COLO668 (cell line): ENCODE results near the gene NPIPB8.
A peak's percentile ranks its signal among the peaks of the same experiment; 100 is the strongest.
"Not testable (repeated sequence)": the region's sequence is repeated elsewhere in the genome, so short reads cannot be mapped to it uniquely, and the experiment has no call there.

Experiments used
- DNase-seq: peaks from one replicate; lab custom pipeline; 2025; ENCODE audit not compliant: unreplicated experiment; lab: John Stamatoyannopoulos, UW

Gene NPIPB8

DNA sequence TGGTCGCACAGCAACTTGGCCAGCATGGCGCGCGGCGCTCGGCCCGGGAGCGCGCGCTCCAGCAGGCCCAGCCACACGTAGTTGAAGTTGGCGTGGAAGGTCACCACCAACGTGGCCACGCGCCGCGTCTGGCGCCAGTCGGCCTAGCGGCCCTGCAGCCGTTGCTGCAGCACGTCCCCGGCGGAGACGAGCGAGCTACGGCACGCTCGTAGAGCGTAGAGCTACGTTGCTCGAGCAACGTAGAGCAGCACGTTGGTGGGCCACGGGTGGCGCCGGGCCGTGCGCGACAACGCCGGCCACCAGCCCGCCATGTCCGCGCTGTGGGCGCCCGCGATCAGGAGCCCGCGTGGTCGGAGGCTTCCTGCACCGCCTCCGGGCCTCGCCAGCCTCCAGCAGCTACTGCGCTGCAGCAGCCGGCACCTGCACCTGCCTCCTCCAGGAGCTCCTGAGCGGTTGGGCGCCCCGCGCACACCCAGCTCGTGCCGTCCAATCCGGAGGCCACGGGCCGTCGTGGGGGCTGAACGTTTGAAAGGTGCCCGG, 14.6 kb upstream of the NPIPB8 start:
- peak; percentile 62 for DNase-seq

DNA sequence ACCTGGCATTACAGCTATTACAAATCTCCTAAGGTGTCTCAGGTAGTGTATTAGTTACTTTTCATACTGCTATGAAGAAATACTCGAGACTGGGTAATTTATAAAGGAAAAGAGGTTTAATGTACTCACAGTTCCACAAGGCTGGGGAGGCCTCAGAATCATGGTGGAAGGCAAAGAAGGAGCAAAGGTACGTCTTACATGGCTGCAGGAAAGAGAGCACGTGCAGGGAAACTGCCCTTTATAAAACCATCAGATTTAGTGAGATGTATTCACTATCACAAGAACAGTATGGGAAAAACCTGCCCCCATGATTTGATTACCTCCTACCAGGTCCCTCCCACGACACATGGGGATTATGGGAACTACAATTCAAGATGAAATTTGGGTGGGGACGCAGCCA, 7.0 kb upstream of the NPIPB8 start:
- DNase-seq: not testable (repeated sequence)

DNA sequence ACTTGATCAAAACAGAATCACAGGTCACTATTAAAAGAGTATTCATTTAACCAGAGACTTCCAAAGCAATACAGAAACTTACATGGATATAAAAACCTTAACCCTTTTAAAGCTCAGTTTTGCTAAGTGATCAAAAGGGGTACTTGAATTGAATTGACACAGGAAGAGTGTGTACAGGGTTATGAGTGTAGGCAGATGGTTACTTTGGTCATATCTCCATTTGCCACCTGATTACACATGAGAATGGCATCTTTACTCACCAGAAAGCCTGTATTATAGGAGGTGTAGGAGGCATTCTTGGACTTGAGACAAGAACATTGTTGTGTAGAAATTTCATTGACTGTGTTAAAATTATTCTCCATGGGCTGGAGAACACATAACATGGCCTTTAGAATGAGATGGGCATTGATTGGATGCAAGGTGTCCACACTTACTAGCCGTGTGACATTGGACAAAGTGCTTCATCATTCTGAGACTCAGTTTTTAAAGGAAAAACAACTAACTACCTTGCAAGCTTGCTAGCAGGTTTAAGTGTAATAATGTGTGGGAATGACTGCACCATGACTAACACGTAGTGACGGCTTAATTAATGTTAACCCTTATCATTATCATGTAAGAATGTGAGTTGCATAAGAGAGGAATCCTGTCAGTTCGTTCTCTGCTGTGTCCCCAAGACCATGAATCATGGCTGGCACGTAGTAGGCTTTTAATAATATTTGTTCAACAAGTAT, 1.6 kb upstream of the NPIPB8 start:
- DNase-seq: not testable (repeated sequence)

DNA sequence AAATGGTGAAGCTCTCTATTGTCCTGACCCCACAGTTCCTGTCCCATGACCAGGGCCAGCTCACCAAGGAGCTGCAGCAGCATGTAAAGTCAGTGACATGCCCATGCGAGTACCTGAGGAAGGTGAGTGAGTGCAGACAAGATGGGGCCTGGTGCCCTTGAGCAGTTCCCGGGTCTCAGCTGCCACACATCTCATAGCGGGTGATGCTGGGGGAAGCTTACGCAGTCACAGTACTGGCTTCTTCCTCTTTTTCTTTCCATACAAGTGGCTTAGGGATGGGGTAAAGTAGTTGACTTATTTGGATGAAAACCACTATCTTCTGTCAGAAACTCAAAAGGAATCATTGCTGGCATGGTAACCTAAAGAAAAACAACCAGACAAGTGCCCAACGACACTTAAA, 494 bp downstream of the NPIPB8 start:
- not testable (repeated sequence) for DNase-seq

DNA sequence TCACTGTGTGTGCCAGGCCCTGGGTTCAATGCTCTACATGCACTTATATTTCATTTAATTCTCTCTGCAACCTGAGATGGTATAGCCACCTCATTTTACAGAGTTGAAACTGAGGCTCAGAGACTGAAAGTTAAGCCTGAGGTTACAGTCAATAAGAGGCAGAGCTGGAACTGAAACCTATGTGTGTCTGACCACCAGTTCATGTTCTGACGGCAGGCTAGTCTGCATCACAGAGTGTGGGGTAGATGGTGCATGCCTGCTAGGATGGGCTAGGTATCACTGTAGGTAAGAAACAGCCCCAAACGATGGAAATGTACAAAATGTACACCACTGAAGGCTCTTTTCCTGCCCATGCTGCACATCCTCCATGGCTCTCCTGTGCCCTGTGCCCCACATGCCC, 2.1 kb downstream of the NPIPB8 start:
- not testable (repeated sequence) for DNase-seq

DNA sequence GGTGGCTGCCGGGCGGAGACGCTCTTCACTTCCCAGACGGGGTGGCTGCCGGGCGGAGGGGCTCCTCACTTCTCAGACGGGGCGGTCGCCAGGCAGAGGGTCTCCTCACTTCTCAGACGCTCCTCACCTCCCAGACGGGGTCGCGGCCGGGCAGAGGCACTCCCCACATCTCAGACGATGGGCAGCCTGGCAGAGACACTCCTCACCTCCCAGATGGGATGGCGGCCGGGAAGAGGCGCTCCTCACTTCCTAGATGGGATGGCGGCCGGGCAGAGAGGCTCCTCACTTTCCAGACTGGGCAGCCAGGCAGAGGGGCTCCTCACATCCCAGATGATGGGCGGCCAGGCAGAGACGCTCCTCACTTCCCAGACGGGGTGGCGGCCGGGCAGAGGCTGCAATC, 28.4 kb downstream of the NPIPB8 start:
- not testable (repeated sequence) for DNase-seq

DNA sequence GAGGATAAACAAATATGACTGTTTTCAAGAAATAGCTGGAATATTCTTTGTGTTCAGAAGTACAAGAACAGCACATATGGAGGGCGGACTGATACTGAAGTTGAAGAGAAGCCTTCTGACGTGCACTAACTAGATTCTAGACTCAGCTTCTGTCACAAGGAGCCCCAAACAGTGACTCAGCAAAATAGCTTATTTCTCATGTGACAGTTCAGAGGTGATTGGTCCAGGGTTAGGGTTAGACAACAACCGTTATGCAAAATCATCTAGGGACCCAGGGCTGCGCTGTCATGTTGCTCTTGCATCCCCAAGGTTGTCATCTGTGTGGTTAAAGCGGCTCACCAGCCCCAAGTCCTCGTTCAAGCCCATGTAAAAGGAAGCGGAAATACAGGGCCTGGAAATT, 29.6 kb downstream of the NPIPB8 start:
- DNase-seq: not testable (repeated sequence)

DNA sequence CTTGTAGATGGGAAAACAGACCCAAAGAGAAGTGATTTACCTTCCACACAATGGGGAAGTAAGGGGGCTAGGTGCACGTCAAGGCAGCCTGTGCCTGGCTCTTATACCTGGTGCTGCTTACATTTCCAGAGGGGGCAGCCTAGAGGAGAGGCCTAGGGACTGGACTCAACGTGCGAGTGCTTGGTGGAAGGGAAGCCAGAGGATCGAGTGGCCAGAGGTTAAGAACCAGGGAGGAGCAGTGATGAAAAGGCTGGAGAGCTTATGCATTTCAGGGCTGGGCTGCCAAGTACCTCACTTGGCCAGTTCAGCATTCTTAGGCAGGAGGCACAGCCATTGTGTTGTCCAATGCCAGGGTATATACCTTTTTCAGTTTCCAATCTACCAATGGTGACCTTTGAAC, 30.3 kb downstream of the NPIPB8 start:
- DNase-seq: not testable (repeated sequence)

DNA sequence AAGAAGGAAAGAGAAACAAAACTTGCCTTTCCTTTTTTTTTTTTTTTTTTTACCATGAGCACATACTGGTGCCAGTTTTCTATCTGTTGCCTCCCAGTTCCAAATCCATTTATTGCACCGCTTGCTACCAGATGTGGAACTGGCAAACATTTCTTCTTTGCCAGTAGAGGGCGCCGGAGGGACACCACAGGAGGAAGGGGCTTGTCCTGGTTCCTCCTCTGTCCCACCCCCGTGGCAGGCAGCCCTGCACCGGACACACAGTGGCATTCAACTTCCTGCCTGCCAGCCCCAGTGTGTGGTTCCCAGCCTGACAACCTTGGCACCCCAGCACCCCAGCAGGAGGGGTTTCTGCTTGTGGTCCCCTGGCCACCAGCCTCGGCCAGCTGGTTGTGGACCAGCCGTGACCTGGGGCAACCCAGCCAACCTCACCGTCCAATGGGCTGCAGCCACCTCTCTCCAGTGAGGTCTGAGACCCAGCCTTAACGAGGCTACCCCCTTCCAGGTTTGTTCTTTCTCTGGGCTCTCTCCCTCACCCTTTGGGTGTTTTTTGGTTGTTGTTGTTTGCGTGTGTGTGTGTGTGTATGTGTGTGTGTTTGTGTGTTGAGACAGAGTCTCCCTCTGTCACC, 50.6 kb downstream of the NPIPB8 start:
- not testable (repeated sequence) for DNase-seq

DNA sequence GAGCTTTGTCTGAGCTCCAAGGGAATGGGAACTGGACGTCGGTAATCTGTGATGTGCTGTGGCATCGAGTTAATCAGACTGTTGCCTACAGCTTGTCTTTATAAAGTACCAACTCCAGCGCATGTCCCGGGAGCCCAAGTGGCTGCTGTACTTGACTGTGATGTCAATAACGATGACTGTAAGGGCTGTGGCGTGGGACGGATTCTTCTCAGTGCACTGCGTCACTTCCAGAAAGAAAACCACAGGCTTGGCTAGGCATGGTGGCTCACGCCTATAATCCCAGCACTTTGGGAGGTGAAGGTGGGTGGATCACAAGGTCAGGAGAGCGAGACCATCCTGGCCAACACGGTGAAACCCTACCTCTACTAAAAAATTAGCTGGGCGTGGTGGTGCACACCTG, 51.6 kb downstream of the NPIPB8 start:
- not testable (repeated sequence) for DNase-seq

DNA sequence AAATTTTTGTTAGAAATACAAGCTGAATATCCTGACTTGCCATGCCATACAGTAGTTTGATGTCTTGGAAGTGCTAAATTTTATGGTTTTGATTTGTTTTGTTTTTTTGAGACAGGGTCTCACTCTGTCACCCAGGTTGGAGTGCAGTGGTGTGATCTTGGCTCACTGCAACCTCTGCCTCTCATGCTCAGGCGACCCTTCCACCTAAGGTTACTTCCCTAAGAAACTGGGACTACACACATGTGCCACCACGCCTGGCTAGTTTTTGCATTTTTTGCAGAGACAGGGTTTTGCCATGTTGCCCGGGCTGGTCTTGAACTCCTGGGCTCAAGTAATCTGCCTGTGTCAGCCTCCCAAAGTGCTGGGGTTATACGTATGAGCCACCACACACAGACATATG, 53.9 kb downstream of the NPIPB8 start:
- not testable (repeated sequence) for DNase-seq

DNA sequence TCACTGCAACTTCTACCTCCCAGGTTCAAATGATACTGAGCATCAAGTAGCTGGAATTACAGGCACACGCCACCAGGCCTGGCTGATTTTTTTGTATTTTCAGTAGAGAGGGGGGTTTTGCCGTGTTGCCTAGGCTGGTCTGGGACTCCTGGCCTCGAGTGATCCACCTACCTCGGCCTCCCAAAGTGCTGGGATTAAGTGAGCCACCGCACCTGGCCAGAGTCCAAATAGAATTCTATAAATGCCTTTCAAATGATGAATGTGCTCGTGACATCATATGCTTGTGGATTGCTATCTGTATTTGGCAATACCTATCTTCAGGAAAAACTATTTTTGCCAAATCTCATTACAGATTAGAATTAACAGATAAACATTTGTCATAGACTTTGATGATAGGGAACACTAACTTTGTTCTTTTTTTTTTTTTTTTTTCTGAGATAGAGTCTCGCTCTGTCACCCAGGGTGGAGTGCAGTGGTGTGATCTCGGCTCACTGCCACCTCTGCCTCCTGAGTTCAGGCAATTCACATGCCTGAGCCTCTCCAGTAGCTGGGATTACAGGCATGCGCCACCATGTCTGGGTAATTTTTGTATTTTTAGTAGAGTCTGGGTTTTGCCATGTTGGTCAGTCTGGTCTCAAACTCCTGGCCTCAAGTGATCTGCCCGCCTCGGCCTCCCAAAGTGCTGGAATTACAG, 55.5 kb downstream of the NPIPB8 start:
- DNase-seq: not testable (repeated sequence)

DNA sequence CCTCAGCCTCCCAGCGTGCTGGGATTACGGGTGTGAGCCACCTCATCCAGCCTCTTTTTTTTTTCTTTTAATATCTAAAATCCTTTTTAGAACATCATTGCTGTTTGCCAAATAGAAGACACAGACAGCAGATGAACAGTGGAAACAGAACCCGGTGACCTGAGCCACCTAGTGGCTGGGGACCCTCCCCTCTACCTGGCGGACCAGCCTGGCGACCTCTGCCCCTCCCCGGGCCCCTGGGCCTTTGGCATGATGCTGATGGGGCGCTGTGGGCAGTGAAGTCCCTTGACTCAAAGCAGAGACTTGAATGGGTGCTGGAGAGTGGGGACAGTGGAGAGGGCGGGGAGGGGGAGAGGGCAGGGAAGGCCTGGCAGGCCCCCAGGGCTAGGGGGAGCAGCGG, 61.9 kb downstream of the NPIPB8 start:
- DNase-seq: not testable (repeated sequence)

DNA sequence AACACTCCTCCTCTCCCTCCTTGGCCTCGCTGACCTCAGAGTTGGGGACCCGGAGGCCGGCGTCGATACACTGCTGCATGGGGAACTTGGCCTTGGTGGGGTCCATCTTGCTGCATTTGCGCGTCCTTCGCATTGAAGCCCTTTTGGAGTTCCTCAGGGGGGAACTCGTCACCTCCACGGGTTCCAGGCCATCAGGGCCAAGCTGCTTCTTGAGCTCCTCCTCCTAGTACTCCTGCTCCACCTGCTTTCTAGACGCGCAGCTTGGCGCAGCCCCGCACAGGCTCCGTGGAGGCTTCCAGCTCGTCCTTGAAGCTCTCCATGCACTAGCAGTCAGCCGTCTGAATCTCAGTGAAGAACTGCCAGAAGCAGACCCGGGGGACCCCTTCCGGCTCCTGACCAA, 62.5 kb downstream of the NPIPB8 start:
- not testable (repeated sequence) for DNase-seq

DNA sequence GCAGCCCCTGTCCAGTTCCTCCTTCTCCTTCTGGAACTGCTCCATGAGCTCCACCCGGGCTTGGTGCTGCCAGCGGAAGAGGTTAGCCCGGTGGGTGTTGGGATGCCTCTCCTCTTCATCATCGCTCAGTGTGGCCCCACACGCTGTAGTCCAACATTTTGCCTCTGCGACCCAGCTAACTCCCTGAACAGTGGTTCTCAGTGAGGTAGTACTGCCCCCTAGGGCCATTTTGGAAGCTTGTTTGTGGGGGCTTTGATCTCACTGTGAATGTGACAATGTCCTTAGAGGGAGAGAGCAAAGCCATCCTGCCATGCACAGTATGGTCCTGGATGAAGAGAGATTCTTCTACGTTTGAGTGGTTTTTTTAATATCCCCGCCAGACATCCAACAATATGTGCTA, 63.5 kb downstream of the NPIPB8 start:
- DNase-seq: not testable (repeated sequence)

DNA sequence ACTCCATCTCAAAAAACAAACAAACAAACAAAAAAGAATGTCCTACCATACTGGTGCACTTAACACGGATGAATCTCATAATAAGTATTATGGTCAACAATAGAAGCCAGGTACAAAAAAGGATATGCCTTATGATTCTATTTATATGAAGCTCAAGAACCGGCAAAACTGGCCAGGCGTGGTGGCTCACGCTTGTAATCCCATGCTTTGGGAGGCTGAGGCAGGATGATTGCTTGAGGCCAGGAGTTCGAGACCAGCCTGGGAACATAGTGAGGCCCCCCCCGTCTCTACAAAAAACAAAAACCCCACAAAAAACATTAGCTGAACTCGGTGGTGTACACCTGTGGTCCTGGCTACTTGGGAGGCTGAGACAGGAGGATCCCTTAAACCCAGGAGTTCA, 66.4 kb downstream of the NPIPB8 start:
- DNase-seq: not testable (repeated sequence)
